Left hindlimb (tissue), 1 donor: ENCODE data around the gene ZNF428.
"Not testable (repeated sequence)": the region's sequence is repeated elsewhere in the genome, so short reads cannot be mapped to it uniquely, and the experiment has no call there.

ENCODE experiments used
- DNase-seq: peaks from one replicate; pipeline ENCODE4 v3.0.0-alpha.2; 2018

Gene ZNF428, protein sequence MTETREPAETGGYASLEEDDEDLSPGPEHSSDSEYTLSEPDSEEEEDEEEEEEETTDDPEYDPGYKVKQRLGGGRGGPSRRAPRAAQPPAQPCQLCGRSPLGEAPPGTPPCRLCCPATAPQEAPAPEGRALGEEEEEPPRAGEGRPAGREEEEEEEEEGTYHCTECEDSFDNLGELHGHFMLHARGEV

DNA sequence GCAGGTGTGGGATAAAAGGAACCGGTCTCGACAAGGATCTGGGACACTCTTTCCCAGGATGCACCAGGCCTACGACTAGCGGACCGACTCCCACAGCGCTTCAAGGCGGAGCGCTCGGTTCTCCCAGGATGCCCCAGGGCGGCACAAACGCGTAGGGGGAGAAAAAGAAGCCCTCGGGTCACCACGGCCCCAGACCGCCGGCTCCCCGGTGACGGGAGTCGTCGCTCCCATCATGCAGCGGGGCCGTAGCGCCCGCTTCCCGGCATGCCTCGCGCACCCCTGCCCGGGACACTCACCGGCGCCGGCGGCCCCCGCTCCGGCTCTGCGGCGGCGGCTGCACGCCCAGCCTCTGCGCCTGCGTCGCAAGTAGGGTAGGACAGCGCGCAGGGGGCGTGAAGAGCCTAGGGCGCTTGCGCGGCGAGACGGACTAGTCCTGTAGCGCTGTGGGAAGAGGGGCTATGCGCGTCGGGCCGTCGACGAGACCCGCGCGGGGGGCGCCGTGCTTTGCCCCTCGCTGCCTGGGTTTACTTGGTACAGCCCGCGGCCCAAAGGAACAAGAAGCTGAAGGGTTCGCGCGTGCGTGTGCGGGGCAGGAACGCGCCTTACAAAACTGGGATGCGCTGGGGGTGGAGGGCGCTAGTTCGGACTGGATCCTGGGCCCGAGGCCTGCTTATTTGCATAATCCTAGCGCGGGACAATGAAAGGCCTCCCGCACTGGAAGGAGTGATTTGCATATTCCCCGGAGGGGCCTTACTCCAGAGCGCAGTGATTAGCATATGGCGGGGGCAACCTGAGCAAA is at the start of gene ZNF428:
TSS of gene ZNF428 (minus strand) at position 368 of the 799 bp plus-strand sequence. CDS start 5,325 bp downstream, outside the sequence.
- DNase-seq = peak; percentile 92

DNA sequence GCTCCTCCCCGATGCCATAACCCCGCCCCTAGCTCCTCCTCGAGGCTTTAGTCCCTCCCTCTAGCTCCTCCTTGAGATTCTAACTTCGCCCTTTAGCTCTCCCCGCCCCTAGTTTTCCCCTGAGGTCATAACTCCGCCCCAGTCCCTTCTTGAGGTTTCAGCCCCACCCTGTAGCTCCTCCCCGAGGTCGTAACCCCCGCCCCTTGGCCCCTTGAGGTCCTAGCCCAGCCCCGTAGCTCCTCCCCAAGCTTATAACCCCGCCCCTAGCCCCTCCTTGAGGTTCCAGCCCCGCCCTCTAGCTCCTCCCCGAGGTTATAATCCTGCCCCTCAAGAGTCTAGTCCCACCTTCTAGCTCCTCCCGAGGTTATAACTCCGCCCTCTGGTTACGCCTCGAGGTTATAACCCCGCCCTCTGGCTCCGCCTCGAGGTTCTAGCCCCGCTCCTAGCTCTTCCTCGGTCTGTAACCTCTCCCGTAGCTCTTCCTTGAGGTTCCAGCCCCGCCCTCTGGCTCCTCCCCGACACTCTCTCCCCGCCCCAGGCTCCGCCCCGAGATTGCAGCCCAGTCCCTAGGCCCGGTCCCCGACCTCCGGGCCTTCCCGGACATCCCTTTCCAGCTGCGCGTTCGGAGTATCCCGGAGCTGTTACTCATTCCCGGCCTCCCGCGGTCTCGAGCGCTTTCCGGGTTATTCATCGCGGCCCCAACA is 49.1 kb upstream of the ZNF428 start:
- peak; percentile 99 for DNase-seq

DNA sequence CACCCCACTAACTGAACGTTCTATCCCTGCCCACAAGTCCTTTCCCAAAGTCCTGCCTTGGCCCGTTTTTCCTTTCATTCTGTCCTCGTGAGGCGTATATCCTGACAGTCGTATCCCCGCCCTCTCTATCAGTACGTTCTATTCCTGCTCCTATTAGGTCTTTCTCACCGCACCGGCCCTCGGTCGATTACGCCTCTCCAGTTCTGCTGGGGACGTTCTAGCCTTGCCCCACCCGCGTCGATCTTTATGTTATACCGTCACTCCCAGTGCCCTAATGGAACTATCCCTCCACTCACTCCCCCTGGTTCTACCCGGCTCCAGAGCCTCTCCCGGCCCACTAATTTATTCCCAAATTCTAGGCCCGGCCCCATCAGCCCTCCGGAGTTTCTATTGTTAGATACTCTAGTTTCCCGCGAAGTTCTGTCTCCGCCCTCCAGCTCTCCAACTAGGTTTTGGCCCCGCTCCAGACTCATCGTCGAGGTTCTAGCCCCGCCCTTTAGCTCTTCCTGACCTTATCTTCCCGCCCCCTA is 48.5 kb upstream of the ZNF428 start:
- DNase-seq = no peak

DNA sequence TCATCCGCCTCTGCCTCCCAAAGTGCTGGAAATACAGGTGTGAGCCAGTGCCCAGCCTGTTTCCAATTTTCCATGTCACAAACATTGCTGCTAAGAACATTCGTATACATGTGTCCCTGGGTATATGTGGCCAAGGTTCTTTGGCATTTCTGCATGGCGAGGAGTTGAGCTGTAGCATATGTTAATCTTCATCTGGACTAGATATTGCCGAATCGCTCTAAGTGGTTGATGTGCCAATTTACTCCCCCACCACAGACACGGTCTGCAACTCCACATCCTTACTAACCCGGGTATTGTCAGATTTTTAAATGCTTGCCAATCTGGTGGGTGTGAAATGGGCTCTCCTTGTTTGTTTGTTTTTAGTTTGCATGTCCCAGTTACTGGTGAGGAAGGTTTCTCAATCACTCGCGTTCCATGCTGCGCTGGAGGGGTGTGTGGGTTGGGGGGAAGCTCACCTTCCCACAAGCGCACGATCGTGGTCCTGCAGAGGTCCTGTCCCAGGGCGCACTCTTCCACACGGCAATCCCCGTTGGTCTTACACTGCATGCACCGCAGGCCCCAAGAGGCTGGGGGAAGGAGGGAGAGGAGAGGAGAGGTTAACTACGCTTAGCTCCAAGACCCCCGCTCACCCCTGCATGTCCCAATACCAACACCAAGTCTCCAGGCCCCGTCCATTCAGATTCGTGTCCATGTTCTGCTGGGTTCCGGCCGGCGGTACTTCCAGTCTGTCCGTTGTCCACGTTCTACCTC is 47.9 kb upstream of the ZNF428 start:
- no peak for DNase-seq

DNA sequence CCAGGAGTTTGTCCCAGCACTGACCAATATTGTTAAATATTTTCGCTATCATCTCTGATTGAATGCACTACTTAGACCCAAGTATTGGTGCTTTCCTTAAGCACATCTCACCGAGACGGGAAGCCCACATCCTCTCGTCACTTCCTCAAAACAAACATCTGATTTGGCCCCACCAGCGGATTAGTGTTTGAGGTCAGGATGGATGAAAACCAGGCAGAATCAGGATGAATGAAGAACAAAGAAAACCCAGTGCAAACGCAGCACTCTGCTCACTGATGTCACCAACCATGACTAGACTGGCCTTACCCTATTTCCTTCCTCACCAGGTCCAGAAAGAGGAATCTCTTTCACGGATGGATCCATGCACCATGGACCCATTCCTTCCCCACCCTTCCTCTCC is 44.6 kb upstream of the ZNF428 start:
- DNase-seq = no peak

DNA sequence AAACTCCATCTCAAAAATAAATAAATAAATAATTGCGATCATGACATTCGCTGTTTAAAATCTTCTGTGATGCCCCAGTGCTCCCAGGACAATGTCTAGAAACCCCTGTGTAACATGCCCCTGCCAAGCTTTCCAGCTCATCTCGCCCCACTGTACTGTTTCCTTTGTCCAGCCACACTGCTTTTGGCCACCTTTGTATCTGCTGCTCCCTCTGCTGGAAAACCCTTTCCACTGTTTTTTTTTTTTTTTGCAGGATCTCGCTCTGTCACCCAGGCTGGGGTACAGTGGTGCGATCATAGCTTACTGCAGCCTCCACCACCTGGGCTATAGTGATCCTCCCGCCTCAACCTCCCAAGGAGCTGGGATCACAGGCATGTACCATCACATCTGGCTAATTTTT is 43.1 kb upstream of the ZNF428 start:
- no peak for DNase-seq

DNA sequence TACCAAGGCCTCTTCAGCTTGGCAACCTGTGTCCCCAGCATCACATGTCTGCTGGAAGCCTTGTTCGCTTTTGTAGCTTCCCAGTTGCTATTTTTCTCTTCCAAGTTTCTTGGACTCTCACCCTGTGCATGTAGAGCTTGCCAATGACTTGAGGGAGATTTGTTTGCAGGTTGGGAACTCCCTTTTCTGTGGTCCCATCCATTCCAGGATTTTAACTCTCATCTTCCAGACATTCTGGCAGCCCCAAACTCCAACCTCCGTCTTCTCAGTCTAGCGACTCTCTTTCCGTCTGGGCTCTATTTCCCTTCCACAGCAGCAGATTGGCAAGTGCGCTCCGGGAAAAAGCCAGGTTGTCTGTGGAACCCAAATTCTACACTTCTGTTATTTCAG is 41.5 kb upstream of the ZNF428 start:
- DNase-seq = peak; percentile 61

DNA sequence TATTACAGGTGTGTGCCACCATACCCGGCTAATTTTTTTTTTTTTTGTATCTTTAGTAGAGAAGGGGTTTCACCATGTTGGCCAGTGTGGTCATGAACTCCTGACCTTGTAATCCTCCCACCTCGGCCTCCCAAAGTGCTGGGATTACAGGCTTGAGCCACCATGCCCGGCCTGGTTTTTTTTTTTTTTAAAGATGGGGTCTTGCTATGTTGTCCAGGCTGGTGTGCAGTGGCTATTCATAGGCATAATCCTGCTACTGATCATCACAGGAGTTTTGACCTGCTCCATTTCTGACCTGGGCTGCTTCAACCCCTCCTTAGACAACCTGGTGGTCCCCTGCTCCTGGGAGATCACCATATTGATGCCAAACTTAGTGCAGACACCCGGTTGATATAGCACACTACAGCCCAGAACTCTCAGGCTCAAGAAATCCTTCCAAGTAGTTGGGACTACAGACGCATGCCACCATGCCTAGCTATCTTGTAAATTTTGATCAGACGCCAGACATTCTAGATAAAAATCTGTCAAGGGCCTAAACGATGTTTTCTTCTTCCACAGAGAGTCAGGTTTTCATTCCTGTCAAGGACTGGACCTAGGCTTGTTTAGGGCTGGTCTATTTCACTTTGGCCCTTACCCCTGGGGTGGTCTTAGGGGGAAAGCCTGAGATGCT is 41.0 kb upstream of the ZNF428 start:
- DNase-seq = no peak

DNA sequence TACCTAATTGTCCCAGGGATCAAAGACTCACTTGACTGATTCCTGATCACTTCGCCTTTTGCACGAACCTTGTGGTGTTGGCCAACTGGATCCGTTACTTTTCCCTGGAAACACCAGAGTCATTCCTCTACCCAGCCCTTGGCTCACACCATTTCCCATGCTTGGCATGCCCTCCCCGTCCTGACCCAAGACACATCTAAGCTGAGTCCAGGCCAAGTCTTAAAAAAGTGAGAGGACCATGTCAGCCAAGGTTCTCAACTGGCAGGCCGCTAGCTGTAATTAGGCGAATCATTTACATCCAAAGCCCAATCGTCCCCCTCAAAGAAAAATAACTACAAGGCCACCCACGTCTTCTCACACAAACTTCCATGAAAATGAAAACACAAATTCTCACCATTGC is 39.1 kb upstream of the ZNF428 start:
- DNase-seq = no peak

DNA sequence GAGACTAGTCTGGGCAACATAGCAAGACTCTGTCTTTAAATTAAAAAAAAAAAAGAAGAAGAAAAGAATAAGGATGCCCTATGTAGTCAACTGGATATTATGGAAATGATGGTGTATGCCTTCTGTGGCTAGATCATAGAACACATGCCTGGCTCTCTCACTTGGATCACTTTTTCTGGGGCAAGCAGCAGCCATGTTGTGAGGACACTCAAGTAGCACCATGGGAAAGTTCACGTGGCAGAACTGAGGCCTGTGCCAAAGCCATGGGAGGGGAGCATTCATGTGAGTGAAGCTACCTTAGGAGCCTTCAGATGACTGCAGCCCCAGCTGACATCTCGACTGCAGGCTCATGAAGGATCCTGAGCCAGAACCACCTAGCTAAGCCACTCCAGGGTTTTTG is 38.6 kb upstream of the ZNF428 start:
- DNase-seq = no peak

DNA sequence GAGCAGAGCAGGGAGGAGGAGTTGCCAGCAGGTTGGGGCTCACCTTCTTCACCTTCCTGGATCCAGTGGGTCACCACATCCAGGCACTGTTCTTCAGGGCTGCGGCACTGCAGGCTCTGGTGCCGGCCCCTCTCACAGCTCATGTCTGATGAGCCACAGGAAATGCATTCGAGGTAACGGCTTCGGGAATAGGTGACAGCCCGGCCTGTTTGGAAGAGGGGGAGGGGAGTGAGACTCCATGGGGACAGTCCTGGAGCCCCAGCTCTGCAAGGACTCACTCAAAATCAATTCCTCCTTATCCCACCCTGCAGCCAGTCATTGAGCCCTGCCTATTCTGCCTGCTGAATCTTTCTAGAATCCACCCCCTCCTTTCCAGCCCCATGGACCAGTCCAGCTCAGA is 37.0 kb upstream of the ZNF428 start:
- no peak for DNase-seq

DNA sequence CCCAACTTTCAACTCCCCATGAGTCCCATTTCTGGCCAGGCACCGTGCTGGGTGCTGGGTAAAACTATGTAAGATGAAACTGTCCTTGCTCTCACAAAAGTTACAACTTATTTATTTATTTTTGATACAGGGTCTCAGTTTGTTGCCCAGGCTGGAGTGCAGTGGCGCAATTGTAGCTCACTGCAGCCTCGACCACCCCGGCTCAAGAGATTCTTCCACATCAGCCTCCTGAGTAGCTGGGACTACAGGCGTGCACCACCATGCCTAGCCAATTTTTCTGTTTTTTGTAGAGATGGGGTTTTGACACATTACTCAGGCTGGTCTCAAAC is 33.1 kb upstream of the ZNF428 start:
- no peak for DNase-seq

DNA sequence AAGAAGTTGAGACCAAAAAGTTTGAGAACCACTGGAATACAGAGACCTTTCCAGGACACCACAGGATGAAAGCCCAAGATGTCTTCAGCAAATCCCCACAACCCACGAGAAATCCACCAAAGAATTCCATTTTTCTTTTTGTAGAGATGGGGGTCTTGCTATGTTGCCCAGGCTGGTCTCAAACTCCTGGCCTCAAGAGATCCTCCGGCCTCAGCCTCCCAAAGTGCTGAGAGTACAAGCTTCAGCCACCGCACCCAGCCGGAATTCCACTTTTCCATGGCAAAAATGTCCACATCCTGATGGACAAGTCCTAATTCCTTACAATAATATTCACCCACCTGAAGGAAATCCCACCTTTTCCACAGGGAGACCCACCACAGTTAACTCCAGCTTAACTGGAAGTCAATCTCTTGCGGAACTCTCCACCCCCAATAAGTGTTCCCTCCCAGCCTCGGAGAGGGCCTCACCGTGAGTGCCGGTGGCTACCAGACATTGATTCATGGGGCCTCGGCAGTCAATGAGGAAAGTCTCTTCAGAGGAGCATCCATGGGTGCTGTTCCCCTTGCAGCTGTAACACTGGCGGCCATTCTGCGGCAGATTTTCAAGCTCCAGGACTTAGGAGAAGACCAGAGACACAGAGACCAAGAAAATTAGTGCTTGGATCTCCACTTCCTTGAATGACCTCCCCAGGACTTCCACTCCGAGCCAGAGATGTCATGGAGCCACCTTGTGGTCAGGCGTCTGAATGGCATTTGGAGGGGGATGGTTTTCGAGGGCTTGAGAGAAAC is 32.5 kb upstream of the ZNF428 start:
- DNase-seq = no peak

DNA sequence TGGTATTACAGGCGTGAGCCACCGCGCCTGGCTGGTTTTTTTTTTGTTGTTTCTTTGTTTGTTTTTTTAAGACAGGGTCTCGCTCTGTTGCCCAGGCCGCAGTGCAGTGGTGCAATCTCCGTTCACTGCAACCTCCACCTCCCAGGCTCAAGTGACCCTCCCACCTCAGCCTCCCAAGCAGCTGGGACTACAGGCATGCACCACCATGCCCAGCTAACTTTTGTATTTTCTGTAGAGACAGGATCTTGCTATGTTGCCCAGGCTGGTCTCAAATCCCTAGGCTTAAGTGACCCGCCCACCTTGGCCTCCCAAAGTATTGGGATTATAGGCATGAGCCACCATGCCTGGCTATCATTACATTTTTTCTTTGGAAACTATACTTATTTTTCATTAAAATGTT is 30.8 kb upstream of the ZNF428 start:
- DNase-seq = not testable (repeated sequence)

DNA sequence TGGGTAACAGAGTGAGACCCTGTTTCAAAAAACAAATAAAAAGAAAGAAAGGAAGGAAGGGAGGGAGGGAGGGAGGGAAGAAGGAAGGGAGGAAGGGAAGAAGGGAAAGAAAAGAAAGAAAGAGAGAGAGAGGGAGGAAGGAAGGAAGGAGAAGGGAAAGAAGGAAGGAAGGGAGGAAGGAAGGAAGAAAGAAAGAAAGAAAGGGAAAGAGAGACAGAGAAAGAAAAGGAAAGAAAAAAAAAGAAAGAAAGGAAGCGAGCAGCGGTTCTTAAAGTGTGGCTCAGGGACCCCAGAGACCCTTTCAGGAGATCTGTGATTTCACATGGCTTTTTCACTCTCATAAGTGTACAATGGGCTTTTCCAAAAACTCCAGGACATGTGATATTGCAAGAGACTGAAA is 30.1 kb upstream of the ZNF428 start:
- no peak for DNase-seq

DNA sequence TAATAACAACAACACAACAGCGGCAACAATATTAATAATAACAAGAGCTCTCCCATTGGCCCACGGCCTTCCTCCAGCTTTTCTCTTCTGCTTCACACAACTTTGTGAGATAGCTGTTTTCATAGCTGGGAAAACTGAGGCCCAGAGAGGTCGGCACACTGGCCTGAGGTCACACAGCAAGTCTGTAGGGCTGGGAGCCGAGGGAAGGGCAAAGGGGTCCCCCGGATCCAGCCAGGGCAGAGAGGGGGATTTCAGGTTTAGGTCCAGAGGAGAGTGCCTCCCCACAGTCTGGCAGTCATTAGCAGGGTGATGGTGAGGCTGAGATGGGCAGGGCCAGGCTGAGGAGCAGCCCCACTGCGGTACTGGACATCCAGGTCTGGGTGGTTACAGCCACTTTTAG is 29.2 kb upstream of the ZNF428 start:
- DNase-seq = no peak

DNA sequence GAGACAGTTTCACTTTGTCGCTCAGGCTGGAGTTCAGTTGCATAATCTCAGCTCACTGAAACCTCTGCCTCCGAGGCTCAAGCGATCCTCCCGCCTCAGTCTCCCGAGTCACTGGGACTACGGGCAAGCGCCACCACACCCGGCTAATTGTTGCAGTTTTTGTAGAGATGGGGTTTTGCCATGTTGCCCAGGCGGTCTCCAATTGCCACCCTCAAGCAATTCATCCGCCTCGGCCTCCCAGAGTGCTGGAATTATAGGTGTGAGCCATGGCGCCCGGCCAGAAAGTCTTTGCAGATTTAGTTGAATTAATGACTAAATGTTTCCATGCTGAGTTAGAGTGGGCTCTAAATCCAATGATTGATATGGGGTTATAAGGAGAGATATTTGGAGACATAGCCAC is 24.8 kb upstream of the ZNF428 start:
- no peak for DNase-seq

DNA sequence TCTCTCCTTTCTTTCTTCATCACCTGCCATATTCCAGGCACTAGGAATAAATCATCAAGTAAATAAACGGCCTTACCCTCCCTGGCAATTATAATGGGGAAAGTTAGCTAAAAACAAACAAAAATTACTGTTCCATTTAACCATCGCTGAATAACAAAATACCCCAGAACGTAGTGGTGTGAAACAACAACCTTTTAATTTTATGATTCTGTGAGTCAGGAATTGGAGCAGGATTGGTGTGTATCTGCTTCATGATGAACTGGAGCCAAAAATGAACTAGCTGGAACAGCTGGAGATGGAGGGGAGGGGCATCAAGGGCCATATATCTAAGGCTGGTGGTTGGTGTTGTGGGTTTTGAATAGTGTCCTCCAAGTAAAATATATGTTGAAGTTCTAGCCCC is 23.9 kb upstream of the ZNF428 start:
- DNase-seq = no peak

DNA sequence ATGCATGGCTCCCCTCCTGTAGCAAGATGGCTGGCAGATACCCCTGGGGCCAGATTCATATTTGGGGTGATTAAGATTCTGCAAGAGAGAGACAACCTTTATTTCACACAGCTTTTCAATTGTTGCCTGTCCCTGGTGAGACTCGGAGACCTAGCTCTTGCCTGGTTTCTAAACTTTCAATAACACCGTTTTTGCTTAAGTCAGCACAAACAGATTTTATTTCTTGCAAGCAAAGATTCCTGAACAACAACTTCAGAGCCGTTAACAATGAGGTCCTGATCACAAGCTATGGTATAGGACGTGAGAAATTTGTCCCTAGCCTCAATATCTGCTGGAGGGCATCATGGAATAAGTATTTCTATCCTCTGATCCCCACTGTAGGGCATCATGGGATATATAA is 23.1 kb upstream of the ZNF428 start:
- no peak for DNase-seq

DNA sequence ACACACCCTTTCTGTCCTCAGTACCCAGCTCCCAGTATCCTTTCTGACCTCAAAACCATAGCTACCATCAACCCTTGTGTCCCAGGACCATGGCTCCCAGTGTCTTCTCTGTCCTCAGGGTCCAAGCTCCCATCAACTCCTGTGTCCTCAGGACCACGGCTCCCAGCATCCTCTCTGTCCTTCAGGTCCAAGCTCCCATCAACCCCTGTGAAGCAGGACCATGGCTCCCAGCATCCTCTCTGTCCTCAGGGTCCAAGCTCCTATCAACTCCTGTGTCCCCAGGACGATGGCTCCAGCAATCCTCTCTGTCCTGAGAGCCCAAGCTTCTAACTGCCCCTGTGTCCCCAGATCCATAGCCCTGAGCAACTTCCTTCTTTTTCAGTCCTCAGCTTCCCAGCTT is 21.9 kb upstream of the ZNF428 start:
- no peak for DNase-seq

DNA sequence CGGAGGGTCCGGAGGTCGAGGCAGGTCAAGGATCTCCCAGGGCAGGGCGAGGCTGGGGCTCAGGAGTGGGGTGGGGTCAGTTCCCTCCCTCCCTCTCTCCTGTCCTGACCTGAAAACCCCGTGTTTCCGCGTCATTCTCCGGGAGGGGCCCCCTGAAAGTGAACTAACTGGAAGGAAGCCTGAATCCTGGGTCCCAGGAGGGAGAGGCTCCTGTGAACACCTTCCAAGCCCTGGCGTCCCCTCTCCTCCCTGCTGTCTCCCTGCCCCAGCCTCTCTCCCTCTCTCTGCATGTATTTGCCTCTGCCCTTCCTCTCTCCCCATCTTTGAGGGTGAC is 21.0 kb upstream of the ZNF428 start:
- no peak for DNase-seq
